Embryonic facial prominence (tissue), 1 donor: ENCODE measurements around the gene ZNF618.

Experiments used
- DNase-seq: peaks from one replicate; pipeline ENCODE4 v3.0.0-alpha.2; 2016; ENCODE audit errors: extremely low spot score

The ZNF618 gene

DNA sequence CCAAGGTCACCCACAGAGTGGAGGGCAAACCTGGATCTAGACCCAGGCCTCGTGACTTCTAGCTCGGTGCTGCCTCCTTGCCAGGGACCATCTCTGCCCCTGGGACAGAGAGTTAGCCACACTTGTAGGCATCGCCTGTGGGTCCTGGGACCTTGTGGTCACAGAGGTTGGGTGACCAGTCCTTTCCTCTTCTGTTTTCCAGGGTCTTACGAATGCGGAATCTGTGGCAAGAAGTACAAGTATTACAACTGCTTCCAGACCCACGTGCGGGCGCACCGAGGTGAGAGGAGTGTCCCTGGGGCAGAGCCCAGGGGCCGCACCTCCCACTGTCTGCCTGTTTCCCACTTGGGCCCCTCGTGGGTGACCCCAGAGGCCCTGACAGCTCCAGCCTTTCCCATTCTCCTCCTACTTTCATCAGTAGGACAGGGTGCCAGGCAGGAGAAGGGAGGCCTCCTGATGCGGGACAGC is 125.7 kb downstream of the ZNF618 start:
- no peak for DNase-seq

DNA sequence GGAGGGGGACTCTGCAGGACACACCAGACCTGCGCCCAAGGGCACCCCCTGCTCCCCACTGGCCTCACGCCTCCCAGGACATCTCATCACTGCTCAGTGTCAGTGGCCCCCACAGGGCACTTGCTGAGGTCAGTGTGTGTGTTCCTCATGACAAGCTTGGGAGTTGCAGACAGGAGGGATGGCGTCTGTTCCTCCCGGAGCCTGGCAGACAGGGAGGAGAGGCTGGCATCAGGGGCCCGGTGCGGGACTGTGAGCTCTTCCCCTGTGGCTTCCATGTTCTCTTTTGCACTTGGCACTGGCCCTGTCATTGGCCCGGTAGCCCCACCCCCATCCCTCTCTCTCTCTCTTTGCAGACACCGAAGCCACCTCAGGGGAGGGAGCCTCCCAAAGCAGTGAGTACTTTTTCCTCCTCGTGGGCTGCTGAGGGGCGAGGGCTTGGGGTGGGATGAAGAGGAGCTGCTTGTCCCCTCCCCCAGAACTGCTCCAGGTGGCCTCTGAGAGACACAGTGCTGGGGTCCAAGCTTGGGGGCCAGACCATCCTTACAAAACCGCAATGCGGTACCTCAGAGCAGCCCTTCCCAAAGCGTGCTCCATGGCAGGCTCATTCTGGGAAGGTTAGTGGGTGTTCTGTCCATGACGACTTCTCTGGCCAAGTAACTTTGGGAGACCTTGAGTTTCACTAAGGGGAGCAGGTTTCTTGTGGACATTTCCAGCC is 126.3 kb downstream of the ZNF618 start:
- no peak for DNase-seq

DNA sequence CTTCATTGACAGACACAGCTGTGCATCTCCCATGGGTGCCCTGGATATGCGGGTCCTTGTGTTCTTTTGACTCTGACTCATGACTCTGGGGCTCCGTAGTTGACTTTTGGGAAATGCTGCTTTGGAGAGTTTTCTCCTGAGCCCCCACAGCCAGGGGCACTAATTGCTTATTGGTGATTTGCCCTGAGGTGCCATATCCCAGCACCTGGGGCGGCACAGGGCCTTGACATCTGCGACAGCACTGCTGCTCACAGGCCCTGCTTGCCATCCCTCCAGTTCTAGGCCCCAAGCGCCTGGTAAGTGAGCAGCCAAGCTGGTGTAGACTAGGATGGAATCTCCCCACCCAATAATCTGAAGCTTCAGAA is 126.9 kb downstream of the ZNF618 start:
- no peak for DNase-seq

DNA sequence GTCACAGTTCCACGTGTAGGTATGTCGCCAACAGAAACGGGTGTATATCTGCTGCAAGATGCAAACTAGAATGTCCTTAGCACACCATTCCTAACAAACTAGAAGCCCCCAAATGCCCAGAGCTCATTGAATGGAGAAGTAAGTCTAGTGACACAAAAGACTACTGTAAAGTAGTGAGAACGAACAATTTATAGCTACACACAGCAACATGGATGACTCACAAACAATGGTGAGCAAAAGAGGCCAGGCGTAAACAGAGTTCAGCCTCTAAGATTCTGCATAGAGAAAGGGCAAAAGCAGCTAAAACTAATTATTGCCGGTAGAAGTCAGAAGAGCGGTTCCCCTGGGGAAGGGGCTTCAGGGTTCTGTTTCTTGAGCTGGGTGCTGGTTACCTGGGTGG is 127.2 kb downstream of the ZNF618 start:
- DNase-seq, result no peak

DNA sequence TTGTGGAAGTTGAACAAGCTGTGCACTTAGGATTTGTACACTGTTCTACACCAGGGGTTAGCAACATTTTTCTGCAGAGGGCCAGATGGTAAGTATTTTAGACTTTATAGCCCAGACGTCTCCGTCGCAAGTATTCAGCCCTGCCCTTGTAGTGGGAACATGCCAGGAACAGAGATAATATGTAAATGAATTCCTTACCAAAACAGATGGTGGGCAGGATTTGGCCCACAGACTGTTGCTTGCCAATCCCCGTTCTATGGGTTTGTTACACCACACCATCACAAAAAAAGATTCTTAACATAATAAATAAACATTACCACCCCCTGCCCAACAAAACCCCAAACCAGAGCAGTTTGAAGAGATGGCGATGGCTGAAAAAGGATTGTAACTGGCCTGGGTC is 127.6 kb downstream of the ZNF618 start:
- no peak for DNase-seq

DNA sequence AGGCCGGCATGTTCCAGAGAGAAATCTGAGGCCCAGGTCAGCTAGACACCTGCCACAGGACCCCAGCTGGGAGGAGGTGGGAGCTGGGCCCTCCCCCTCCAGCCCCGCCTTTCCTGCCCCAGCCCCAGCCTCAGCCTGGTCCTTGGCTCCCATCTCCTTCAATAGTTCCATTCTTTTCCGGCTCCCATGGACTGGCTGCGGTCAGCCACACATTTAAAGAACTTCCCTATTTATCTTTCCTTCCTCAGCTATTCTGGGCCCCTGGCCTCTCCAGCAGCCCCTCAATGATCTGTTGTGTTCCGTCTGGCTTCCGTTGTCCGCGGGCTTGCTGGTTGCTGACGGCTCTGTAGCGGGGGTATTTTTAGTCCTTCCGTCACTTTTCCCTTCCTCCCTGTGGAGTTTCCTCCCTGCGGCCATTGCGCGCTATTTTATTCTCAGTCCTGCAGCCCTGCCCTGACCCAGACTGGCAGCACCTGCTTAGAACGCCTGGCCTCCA is 128.2 kb downstream of the ZNF618 start:
- DNase-seq, result peak; percentile 61

DNA sequence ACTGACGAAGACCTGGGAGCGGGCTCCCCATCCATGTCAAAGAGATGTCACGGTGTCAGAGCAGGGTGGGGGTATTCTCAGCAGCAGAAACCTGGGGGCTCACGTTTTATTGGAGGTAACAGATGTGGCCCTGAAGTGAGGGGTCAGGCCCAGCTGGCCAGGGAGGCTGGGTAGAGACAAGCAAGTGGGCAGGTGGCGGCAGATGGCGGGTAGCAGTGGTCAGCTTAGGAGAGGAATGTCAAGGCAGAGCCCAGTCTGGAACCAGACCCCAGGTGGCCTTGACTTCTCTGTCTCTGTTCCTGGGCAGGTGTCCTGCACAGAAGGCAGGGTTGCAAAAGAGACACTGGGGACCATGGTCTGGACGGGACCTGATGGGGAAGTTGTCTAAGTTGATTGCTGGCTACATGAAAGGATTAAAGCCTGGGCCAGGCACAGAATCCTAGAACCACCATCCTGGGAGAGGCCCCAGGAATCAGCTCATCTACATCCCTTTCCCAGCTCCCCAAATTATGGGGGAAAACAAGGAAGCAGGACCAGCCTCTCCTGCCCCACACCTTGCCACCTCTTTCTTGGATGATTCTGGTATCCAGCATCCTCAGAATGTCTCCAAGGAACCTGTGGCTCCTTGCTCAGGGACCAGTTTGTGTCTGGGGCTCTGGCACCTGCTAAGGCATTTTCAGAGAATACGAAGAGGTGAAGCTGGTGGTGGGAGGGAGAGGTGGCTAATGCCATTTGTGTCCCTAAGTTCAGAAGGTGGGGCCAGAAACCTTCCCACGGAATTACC is 129.5 kb downstream of the ZNF618 start:
- no peak for DNase-seq

DNA sequence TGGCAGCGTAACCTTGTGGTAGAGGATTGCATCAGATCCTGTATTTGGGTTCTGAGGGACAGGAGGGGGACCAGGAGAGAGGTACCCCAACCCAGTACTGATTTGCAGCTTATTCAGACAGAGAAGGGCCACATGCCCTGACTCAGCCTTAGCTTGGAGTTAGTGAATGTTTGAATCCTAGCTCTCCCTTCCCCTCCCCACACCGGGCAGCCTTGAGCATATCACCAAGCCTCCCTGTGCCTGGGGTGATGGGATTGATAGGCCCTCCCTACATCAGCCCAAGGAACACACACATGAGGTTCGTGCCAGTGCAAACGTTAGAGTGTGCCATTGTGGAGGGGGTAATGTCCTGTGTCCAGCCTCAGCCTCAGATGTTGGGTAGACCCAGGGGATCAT is 130.0 kb downstream of the ZNF618 start:
- DNase-seq, result no peak

DNA sequence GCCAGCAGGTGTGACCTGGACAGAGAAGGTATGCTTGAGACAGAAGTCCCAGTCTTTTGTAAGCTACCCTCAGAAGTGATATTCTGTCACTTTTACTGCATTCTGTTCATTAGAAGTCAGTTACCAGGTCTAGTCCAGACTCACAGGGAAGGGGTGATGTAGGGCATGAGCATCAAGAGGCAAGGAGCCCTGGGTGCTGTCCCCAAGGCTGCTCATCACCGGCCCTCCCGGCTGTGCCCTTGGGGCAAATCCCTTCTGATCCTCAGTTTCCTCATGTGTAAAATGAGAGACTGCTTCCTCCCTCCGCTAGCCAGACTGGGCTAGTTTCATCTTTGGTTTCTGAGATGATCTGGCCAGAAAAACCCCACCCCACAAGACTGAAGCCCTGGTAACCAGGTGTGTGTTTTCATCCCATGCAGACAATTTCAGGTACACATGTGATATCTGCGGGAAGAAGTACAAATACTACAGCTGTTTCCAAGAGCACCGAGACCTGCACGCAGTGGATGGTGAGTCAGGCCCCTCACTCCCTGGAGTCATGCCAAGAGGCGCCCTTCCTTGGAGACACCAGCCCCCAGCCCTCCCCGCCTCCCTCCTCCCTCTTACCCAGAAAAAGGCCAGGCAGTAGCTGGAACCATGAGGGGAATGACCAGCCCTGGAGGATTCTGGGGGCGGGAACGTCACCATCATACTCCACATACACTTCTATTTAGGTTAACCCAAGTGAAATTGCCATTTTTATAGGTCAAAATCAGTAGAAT is 131.0 kb downstream of the ZNF618 start:
- DNase-seq, result no peak

DNA sequence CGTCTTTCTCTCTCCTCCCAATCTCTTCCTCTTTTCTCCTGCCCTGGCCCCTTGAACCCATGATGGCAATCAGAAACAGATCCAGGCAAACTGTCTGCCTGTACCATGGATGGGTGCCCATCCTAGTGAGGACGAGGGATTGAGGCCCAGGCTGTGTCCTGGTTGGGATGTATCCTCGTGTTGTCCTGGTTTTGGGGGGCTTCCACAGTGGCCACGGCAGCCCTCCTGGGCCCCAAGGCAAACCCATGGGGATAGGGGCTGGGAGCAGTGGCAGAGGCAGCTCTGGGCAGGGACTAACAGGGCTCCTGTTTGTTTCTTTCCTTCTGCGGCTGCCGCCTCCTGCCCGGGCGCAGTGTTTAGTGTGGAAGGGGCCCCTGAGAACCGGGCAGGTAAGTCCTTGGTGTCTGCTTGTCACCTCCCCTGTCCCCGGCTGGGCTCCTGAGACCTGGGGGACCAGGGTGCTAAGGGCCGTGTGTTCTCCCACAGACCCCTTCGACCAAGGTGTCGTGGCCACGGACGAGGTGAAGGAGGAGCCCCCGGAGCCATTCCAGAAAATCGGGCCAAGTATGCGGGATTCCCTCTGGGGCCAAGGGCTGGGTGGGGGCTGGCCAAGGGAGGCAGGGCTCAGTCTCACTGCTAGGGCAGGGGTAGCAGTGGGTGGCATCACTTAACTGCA is 132.0 kb downstream of the ZNF618 start:
- DNase-seq, result no peak

DNA sequence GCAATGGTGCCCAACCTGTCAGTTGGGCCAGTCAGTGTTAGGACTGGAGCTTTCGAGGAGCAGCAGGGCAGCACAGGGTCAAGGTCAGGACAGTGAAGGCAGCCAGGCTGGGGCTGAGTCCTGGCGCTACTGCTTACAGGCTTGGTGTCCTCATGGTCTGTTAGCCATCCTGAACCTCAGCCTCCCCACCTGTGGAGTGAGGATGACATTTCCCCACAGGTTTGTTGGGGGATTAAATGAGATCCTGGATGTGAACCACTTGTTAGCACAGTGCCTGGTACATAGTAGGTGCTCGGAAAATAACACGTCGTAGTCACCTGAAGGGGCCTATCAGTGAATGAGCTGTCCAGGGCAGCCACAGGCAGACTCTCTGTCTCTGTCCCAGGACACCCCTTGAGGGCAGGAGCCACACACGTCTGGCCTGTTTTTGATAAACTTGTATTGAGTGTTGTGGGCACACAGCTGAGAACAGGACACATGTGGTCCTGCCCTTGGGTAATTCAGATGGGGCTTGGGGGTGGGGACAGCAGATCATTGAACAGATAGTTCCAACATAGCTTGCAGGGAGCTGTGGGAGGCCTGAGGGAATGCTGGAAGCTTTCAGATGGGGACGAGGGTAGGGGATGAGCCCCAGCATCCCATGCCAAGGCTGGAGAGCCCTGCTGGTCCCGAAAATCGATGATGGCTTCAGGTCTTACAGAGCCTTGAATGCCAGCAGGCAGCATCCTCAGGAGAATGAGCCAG is 132.7 kb downstream of the ZNF618 start:
- DNase-seq, result no peak

DNA sequence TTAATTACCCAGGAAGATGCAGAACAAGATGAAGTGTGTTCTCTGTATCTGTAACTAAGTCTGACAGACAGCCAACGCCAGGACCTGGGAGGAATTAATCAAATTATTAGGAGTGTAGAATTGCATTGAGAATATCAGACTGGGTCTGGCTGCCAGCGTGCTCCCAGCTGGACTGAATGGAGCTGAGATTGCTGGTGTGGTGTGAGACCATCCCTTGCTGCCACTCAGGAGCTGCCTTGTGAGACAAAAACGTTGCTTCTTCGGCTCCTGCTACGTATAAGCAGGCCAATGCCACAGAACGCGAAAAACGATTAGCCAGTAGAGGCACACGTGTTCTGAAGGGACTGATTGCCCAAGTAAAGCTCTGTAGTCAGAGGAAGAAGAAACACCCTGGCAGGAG is 135.2 kb downstream of the ZNF618 start:
- no peak for DNase-seq

DNA sequence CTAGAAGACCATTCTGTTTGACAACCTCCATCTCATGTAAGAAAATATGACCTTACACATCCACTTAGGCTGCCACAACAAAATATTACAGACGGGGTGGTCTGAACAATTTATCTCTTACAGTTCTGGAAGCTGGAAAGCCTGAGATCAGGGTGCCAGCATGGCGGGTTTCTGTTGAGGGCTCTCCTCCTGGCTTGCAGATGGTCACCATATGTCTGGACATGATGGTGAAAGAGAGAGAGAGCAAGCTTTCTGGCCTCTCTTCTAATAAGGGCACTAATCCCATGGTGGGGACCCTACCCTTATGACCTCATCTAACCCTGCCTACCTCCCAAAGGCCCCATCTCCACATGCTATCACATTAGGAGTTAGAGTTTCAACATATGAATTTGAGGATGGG is 136.0 kb downstream of the ZNF618 start:
- DNase-seq, result no peak

DNA sequence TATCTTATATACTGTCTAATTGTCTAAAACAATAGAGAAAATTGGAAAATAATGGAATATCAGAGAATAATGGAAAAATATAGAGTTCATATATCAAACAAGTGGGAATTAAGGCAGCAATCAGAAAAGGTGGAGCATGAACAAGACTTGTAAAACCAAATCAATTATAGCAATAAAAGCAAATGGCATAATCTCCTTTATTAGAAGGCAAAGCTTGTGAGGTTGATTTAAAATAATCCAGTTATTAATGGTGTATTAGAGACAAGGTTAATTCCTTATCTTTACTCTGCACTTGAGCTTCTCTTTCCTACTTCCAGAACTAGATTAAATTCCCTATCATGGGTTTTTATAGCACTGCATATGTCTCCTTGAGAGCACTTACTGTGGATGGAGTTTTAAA is 137.9 kb downstream of the ZNF618 start:
- DNase-seq, result no peak

DNA sequence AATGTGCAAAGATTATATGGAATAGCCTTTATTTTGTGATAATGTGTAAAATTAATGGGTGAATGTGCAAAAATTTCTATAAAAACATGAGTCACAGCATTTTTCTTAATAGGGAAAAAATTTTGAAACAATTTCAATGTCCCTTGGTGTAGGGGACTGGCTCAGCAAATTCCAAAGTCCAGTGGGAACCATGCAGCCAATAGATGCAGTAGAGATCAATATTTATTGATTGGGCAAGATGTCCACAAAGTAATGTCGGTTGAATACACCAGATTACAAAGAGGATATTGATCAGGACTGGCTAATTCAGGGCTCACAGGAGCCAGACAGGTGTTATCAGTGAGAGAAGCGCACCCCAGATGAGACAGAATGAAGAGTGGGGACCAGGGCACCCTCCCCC is 139.5 kb downstream of the ZNF618 start:
- DNase-seq, result no peak

DNA sequence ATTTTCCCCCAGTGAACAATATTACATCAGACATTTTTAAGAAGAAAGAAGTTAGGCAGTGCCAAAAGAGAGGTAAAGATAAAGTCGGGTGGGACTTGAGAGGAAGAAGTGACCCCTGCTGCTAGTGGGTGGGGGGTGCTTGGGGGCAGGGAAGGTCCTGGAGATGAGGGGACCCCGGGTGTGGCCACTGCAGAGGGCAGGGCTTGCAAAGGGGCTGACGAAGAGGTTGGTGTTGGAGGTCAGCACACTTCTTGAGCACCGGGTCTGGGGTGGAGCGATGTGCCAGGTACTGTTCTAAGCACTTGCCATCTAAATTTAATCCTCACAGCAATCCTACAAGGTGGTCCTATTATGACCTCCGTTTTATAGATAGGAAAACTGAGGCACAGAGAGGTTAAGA is 140.0 kb downstream of the ZNF618 start:
- no peak for DNase-seq

DNA sequence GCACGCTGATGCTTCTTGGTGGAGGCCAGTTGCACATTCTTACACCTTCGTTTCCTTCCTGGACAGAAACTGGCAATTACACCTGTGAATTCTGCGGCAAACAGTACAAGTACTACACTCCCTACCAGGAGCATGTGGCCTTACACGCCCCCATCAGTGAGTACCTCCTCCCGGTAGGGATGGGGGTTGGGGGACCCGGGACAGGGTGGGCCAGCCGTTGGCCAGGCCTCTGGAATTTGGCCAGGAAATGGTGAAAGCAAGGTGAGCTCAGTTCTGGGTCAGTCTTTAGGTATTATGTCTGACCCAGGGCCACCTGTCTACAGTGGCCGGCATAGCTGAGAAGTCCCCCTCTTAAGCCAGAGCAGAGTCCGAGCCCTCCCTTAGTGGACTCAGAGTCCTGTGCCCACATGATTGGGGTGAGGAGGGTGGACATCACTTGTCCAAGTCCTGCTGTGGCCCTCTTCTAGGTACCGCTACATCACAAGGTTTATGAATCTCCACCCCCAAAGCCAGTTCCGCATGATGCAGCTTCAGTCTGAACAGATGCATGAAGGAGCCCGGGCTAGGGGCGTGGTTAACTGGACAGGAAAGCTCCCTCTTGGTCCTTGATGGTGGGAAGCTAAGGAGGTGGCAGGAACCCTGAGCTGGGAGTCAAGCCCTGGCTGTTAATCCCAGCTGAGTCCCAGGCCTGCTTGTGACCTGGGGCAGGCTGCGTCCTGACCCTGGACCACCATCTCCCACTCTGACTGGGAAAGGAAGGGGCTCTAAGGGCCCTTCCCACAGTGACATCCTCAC is 140.7 kb downstream of the ZNF618 start:
- no peak for DNase-seq

DNA sequence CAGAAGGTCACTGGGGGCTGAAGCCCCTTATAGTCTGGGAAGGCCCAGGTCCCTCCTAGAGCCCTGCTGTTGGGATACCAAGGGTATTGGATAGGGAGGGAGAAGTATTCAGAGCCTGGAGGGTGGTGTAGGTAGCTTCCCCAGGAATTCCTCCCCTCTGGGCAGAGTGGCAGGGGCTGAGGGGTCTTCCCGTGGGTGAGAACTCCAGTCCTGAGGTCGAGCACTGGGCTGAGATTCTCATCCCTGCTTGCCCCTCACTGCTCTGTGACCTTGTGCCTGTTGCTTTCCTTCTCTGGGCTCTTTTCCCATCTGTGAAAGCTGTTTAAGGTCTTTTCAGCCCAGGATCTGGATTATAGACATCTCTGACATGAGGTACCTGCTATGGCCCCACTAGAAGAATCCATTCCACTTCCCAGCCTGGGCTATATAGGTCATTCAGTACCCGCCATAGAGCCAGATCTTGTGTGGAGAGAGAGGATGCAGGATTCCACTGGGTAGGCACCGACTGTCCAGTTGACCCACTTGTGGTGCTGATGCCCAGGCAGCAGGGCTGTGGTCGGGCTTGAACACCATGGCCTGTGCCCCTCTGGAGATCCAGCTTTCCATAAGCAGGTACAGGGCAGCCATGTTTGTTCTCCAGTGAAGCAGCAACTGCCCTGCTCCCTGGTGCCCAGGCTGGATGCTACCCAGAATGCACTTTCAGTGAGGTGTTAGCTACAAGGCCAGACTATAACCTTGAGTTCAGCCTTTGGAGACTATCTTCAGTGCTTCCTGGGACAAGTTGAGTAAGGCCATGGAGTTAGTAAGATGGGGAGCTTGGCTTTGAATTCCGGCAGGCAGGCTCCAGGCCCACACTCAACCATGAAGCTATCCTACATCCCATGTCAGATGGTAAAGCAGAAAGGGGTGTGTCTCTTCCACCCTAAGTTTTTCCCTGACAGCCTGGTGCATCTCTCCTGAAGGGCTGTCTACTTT is 141.9 kb downstream of the ZNF618 start:
- no peak for DNase-seq

DNA sequence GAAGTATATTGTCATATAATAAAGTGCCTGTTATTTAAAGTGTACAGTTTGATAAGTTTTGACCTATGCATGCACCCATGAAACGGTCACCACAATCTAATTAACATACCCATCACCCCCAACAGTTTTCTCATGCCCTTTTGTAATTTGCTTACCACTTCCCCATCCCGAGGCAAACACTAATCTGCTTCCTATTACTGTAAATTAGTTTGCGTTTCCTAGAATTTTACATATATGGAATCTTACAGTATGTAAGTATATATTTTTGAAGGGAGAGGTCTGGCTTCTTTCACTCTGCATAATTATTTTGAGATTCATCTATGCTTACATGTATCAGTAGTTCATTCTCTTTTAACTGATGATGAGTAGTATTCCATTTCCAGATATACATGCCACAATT is 145.5 kb downstream of the ZNF618 start:
- no peak for DNase-seq
